Muscle of back (tissue), 11 donors: ENCODE measurements around the gene PROSER3. TPM values are rescaled to one million over a fixed set of nuclear protein-coding genes. Genes with fewer than 3 reads are reported as not detected.
"Not testable (repeated sequence)": the region's sequence is repeated elsewhere in the genome, so short reads cannot be mapped to it uniquely, and the experiment has no call there.

Experiments
- DNase-seq, 3 donors: peaks; one replicate each; pipeline versions ENCODE4 v3.0.0 to v3.0.0-alpha.2; 2013
- polyA plus RNA-seq, 10 donors: library from polyadenylated mRNA; unstranded; fragments of 120-200 nt; gene quantifications; one replicate each; pipeline ENCODE4 v1.2.1, GENCODE V29; 2013; ENCODE audit not compliant: insufficient read length in 10 of 10

The PROSER3 gene
- polyA plus RNA-seq, 10 donors = 9.5 to 15.2 (median 11.6) TPM

GRCh38 chr19:35789978-35790944, 32.3 kb downstream of the PROSER3 start:
- DNase-seq = no peak

DNA sequence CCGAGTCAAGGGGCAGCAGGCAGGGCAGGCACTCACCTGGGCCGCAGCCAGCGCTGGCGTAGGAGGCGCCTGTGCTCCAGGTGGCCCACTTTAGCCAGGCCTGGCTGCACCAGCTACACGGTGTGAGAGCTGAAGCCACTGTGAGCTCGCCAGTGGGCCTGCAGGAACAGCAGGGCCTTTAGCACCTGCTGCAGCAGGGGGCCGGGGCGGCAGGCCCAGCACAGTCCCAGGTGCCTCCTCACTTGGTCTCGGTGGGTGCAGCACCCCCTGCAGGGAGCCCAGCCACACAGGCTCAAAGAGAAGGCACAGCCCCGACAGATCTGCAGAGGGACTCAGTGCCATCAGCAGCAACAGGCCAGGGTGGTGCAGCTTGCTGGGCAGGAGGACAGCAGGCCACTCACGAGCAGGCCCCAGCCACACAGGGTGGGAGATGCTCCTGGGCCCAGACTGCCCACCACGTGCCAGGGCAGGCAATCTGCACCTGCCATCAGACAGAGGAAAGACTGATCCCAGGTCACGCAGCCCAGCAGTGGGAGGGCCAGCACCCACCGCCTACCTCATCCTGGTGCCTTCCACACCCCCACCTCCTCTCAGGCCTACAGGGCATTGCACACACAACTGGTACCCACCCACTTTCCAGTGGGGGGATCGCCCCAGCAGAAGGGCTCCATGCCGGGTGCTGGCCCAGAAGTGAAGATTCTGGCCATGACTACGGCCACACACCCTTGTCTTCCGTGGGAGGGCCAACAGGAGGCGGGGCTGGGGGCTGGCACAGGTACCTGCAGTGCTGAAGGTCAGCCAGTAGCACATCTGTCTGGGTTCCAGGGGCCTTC, 33.2 kb downstream of the PROSER3 start:
- DNase-seq = no peak

DNA sequence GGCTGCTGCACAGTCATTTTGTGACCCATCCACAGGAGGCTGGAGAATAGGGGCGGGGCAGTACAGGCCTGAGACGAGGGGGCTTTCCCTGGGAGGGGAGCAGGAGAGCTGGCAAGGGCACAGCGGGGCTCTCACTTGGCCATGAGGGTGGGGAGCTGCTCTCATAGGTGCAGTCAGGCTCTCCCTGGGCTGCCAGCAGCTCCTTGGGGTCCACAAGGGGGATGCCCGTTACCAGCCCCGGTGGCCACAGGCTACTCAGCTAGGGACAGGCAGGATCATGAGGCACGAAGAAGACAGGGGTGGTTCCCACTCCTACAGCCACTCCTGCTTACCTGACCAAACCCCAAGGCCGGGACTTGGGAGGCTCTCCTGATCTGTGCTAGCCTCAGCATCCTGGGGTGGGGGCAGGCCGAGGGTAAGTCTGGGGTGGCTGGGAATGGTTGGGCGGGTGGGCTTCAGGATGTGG, 33.9 kb downstream of the PROSER3 start:
- DNase-seq = no peak

DNA sequence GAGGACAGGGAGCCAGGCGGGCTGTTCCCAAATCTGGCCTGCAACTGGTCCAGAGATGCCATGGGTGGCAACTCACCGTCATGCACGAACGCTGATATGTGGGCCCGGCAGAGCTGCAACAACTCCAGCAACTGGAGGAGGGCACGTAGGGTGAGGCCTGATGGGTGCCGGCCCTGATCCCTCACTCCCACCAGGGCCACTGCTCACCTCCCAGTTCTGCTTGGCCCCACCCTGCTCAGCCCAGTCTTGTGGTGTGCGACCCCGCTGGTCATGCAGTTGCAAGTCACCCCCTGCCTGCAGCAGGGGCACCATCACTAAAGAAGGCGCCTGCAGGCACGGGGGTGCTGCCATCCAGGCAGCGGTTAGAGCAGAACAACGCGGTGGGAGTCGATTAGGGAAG, 34.3 kb downstream of the PROSER3 start:
- no peak for DNase-seq

GRCh38 chr19:35792888-35793287, 34.9 kb downstream of the PROSER3 start:
- DNase-seq = no peak

GRCh38 chr19:35793381-35794165, 35.6 kb downstream of the PROSER3 start:
- no peak for DNase-seq

- not testable (repeated sequence) for DNase-seq
Observed at GRCh38 chr19:35795564-35795963, 37.6 kb downstream of the PROSER3 start.

DNA sequence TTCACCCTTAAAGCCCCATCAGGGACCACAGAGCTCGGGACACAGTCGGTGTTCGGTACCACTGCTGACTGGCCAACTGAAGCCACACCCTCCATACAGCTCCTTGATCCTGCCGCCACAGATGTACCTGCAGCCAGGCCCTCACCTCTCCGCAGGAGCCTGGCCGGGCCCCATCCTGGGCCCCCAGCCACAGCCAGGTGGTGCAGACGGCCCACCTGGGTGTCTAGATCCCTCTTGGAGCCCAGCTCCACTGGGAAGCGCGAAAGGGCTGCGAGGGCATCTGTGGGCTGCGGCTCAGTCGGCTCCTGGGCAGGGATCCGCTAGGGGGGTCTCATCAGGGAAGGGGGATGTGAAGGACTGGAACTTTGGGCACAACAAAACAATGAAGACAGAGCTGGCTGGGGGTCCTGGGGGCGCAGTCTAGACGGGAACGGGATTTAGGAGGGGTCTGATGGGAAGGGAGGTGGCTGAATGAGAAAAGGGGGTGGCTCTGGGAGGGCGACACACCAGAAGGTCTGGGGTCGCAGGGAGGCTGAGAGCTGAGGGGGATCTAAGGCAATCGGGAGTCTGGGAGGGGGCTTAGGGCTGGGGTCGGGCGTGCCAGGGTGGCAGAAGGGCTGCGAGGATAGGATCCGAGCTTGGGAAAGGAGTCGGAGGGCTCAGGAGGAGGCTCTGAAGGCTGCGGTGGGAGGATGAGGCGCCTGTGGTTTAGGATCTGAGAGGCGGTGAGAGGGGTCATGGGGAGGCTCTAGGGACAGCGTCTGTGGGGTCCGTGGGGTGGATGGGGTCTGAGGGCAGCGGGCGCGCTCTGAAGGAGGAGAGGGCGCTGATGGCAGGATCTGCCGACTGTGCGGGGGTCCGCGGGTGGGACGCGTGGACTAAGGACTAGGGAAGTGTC, 38.9 kb downstream of the PROSER3 start:
- DNase-seq = no peak

DNA sequence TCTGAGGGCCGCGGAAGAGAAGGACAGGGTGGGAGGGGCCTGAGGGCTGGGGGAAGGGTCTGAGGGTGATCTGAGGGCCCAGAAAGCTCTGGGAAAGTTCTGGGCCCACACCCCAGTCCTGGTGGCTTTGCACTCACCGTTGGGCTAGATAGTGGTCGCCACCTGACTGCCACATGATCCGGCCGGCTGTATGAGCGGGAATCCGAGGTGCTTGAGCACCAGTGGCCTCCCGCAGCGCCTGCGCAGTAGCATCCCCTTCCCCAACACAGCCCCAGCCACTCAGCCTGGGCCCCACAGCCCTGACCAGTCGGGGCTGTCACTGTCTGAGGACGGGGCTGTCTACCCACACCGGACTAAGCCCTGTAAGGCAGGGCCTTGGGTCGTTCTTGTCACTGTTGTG, 39.7 kb downstream of the PROSER3 start:
- DNase-seq = peak in 1 of 3 donors; percentile 53

DNA sequence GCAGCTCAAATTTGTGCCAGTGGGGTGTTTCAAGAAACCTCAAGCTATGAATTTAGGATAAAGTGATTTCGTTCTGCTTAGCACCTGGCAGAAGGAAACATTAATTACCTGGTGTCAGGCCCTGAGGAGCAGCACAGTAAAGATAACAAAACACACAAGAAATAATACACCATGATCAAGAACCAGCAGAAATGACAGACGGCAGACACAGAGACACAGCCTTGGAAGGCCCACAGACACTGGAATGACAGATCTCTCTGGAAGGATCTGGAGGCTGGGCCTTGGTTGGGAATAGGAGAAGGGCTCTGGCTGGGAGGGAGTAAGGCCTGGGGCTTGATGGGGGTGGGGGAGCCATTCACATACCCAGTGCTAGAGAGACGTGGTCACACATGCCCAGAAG, 43.9 kb downstream of the PROSER3 start:
- no peak for DNase-seq

DNA sequence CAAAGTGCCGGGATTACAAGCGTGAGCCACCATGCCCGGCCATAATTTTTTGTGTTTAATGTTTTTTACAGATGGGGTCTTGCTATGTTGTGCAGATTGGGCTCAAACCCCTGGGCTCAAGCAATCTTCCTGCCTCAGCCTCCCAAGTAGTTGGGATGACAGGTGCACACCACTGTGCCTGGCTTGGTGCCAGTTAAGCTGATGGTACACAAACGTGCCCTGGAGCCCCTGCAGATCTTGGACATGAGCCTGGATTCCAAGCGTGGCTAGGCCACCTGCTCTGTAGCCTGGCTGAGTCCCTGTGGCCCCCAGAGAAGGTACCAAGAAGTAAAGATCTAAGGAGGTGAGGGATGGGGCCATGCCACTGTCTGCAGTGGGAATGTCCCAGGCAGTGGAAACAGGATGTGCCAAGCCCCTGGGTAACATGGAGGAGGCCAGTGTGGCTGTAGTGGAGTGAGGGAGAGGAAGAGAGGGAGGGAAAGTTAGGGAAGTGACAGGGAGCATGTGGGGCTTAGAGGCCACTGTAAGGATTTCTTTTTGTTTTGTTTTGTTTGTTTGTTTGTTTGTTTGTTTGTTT, 47.6 kb downstream of the PROSER3 start:
- peak in 2 of 3 donors; percentile 48 to 50 for DNase-seq

GRCh38 chr19:35806597-35806996, 48.6 kb downstream of the PROSER3 start:
- no peak for DNase-seq

DNA sequence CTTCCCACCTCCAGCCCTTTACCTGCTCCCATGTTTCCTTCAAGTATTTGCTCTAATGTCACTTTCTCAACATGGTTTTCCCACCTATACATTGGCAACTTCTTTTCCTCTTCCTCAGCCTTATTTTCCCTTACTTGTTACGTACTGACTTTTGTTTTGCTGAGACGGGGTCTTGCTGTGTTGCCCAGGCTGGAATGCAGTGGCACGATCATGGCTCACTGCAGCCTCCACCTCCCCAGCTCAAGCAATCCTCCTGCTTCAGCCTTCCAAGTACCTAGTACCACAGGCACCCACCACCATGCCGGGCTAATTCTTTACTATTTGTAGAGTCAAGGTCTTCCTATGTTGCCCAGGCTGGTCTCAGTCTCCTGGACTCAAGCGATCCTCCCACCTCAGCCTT, 49.7 kb downstream of the PROSER3 start:
- DNase-seq = no peak

GRCh38 chr19:35811317-35812219, 53.6 kb downstream of the PROSER3 start:
- no peak for DNase-seq

DNA sequence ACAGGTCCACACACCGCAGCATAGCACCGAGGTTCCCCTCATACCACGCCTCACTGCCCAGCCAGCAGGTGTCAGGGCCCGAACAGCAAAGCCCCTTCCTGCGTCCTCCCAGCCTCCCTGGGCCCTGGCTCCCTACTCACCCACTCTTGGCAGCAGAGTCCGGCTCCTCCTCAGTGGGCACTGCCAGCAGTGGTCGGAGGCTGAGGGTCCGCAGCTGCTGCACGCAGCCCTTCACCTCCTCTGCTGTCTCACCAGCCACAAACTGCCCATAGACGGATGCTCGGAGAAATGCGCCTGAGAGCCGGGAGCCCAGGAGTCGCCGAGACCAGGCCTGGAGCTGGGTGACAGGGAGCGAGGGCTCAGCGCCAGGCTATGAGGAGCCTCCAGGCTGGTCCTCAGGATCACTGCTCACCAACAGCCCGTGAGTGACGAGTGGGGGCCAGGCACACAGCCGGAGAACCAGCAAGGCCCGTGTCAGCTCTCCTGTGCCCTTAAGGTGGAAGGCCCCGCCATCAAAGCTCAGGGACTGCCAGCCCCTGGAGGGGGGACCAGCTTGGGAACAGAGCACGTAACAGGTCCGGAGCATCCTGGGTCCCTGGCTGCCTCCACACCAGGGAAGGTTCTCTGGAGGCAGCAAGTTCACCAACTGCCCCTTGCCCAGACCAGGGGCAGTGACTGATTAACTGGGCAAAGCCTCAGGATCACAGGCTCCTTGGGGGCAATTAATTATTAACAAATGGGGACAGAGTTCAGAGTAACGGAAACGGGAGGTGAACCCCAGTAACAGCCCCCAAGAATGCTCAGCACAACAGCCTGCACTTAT, 54.5 kb downstream of the PROSER3 start, which contains the start of gene PRODH2:
PRODH2 (minus strand) TSS at position 626 of the 823 bp plus-strand sequence; CDS start at position 586, 40 bp downstream.
- no peak for DNase-seq

- no peak for DNase-seq
Observed at GRCh38 chr19:35813043-35813890, 55.3 kb downstream of the PROSER3 start.

- no peak for DNase-seq
Observed at GRCh38 chr19:35816262-35816661, 58.3 kb downstream of the PROSER3 start.
